Measurements from ENCODE around the gene TCEAL1. TPM values are rescaled to one million over a fixed set of nuclear protein-coding genes. Genes with fewer than 3 reads are reported as not detected.
"Not testable (repeated sequence)": the region's sequence is repeated elsewhere in the genome, so short reads cannot be mapped to it uniquely, and the experiment has no call there.

Gene TCEAL1
- total and polyA plus RNA-seq, 5 experiments from 2014 or later = 18.8 to 29.4 (median 19.3) TPM

- no peak overlapping the region for H3K4me3 Mint-ChIP-seq
- POLR2A ChIA-PET = no interaction called here
- ATAC-seq (no peak), DNase-seq (no peak)
- no peaks in the 10 kb centered on the region for H3K36me3 Mint-ChIP-seq
- no peaks in the 10 kb centered on the region for H3K4me1 Mint-ChIP-seq
- H3K9me3 Mint-ChIP-seq = no peaks in the 10 kb centered on the region
- H3K27me3 Mint-ChIP-seq = peaks cover 0 to 12% (median 1%) of the 10 kb centered on the region in 5 donors
- H3K27ac Mint-ChIP-seq = no peak overlapping the region
Observed at GRCh38 chrX:103640401-103641155, 11.8 kb downstream of the TCEAL1 start.

- H3K9me3 Mint-ChIP-seq = peaks cover 0 to 10% (median 0%) of the 10 kb centered on the region in 9 donors
- H3K4me3 Mint-ChIP-seq = no peak overlapping the region
- no peaks in the 10 kb centered on the region for H3K4me1 Mint-ChIP-seq
- H3K36me3 Mint-ChIP-seq = no peaks in the 10 kb centered on the region
- H3K27ac Mint-ChIP-seq = no peak overlapping the region
- H3K27me3 Mint-ChIP-seq = peaks cover 0 to 12% (median 1%) of the 10 kb centered on the region in 5 donors
- DNase-seq (no peak), ATAC-seq (no peak)
- POLR2A ChIA-PET = no interaction called here
Observed at GRCh38 chrX:103644125-103644524, 15.3 kb downstream of the TCEAL1 start.

- H3K4me3 Mint-ChIP-seq = no peak overlapping the region
- no peaks in the 10 kb centered on the region for H3K36me3 Mint-ChIP-seq
- DNase-seq = no peak
- peaks cover 0 to 10% (median 0%) of the 10 kb centered on the region in 9 donors for H3K9me3 Mint-ChIP-seq
- POLR2A ChIA-PET = no interaction called here
- no peaks in the 10 kb centered on the region for H3K4me1 Mint-ChIP-seq
- ATAC-seq = no peak
- H3K27ac Mint-ChIP-seq = no peak overlapping the region
- peaks cover 0 to 12% (median 0%) of the 10 kb centered on the region in 5 donors for H3K27me3 Mint-ChIP-seq
Observed at GRCh38 chrX:103647630-103648029, 18.9 kb downstream of the TCEAL1 start.

- ATAC-seq (no peak), DNase-seq (no peak)
- H3K9me3 Mint-ChIP-seq = peaks cover 0 to 10% (median 0%) of the 10 kb centered on the region in 9 donors
- POLR2A ChIA-PET = no interaction called here
- peaks cover 0 to 5% (median 2%) of the 10 kb centered on the region in 4 donors for H3K4me1 Mint-ChIP-seq
- peaks cover 0 to 2% (median 0%) of the 10 kb centered on the region in 5 donors for H3K27me3 Mint-ChIP-seq
- H3K27ac Mint-ChIP-seq = no peak overlapping the region
- H3K36me3 Mint-ChIP-seq = no peaks in the 10 kb centered on the region
- H3K4me3 Mint-ChIP-seq = no peak overlapping the region
Observed at GRCh38 chrX:103651151-103651773, 22.5 kb downstream of the TCEAL1 start.

GRCh38 chrX:103655230-103656000 lies 26.6 kb downstream of the TCEAL1 start:
- H3K9me3 Mint-ChIP-seq, H3K36me3 Mint-ChIP-seq, DNase-seq, ATAC-seq, POLR2A ChIA-PET, H3K4me1 Mint-ChIP-seq, H3K4me3 Mint-ChIP-seq: not testable (repeated sequence)
- peak overlapping the region in 1 of 10 donors; percentile 22 for H3K27ac Mint-ChIP-seq
- H3K27me3 Mint-ChIP-seq = peaks cover 2 to 12% (median 7%) of the 10 kb centered on the region in 5 donors

GRCh38 chrX:103656617-103657016 lies 27.8 kb downstream of the TCEAL1 start:
- peaks cover 0 to 8% (median 4%) of the 10 kb centered on the region in 4 donors for H3K4me1 Mint-ChIP-seq

GRCh38 chrX:103657066-103657465 lies 28.3 kb downstream of the TCEAL1 start:
- H3K4me1 Mint-ChIP-seq, H3K36me3 Mint-ChIP-seq, POLR2A ChIA-PET, H3K9me3 Mint-ChIP-seq, DNase-seq, H3K4me3 Mint-ChIP-seq, ATAC-seq, H3K27ac Mint-ChIP-seq: not testable (repeated sequence)
- peaks cover 2 to 14% (median 7%) of the 10 kb centered on the region in 5 donors for H3K27me3 Mint-ChIP-seq

More at GRCh38 chrX:103656617-103657016, 27.8 kb downstream of the TCEAL1 start:
- Mint-ChIP-seq H3K27ac (no peak overlapping the region), H3K9me3 (peaks cover 0 to 2% (median 0%) of the 10 kb centered on the region in 9 donors), H3K4me3 (no peak overlapping the region), H3K36me3 (no peaks in the 10 kb centered on the region), H3K27me3 (peaks cover 2 to 14% (median 7%) of the 10 kb centered on the region in 5 donors)
- DNase-seq (no peak), ATAC-seq (no peak)
- POLR2A ChIA-PET = no interaction called here

GRCh38 chrX:103658681-103659433 lies 30.1 kb downstream of the TCEAL1 start:
- peaks cover 4 to 20% (median 7%) of the 10 kb centered on the region in 5 donors for H3K27me3 Mint-ChIP-seq
- peaks cover 0 to 8% (median 4%) of the 10 kb centered on the region in 4 donors for H3K4me1 Mint-ChIP-seq
- no peak for ATAC-seq
- POLR2A ChIA-PET = no interaction called here
- H3K36me3 Mint-ChIP-seq = no peaks in the 10 kb centered on the region
- no peak overlapping the region for H3K27ac Mint-ChIP-seq
- H3K4me3 Mint-ChIP-seq = no peak overlapping the region
- DNase-seq = no peak
- peaks cover 0 to 2% (median 0%) of the 10 kb centered on the region in 9 donors for H3K9me3 Mint-ChIP-seq

GRCh38 chrX:103659460-103659859 lies 30.7 kb downstream of the TCEAL1 start:
- H3K4me3 Mint-ChIP-seq, H3K27ac Mint-ChIP-seq, POLR2A ChIA-PET, H3K36me3 Mint-ChIP-seq, ATAC-seq, H3K9me3 Mint-ChIP-seq, DNase-seq: not testable (repeated sequence)
- peaks cover 7 to 26% (median 11%) of the 10 kb centered on the region in 5 donors for H3K27me3 Mint-ChIP-seq
- peaks cover 2 to 10% (median 5%) of the 10 kb centered on the region in 4 donors for H3K4me1 Mint-ChIP-seq

GRCh38 chrX:103663981-103664762 lies 35.4 kb downstream of the TCEAL1 start:
- no peak for DNase-seq
- Mint-ChIP-seq H3K36me3 (no peaks in the 10 kb centered on the region), H3K4me1 (peaks cover 0 to 2% (median 2%) of the 10 kb centered on the region in 4 donors), H3K4me3 (peak overlapping the region in 1 of 10 donors; percentile 49), H3K9me3 (no peaks in the 10 kb centered on the region), H3K27me3 (peaks cover 5 to 31% (median 9%) of the 10 kb centered on the region in 5 donors), H3K27ac (no peak overlapping the region)
- POLR2A ChIA-PET = no interaction called here
- ATAC-seq = no peak

GRCh38 chrX:103666202-103667107 lies 37.7 kb downstream of the TCEAL1 start:
- H3K4me1 Mint-ChIP-seq = peaks cover 0 to 2% (median 2%) of the 10 kb centered on the region in 4 donors
- no peak overlapping the region for H3K4me3 Mint-ChIP-seq
- no peaks in the 10 kb centered on the region for H3K9me3 Mint-ChIP-seq
- H3K36me3 Mint-ChIP-seq = no peaks in the 10 kb centered on the region
- POLR2A ChIA-PET = no interaction called here
- DNase-seq = no peak
- ATAC-seq = no peak
- H3K27ac Mint-ChIP-seq = peak overlapping the region in 2 of 10 donors; percentile 20 to 54
- peaks cover 4 to 17% (median 9%) of the 10 kb centered on the region in 5 donors for H3K27me3 Mint-ChIP-seq
